HUES48 (cell line): ENCODE results near the gene AGXT.

Experiments used
- H3K27ac ChIP-seq: one replicate; pipeline ENCODE4 v1.7.0; 2013; ENCODE audit warnings: low read depth, low read length, inconsistent platforms
- H3K27me3 ChIP-seq: 2 replicates; pipeline ENCODE4 v1.6.1; 2013; ENCODE audit warnings: mild to moderate bottlenecking, low read length; ENCODE audit not compliant: control insufficient read depth, insufficient read depth
- H3K36me3 ChIP-seq: 2 replicates; pipeline ENCODE4 v1.6.1; 2013; ENCODE audit warnings: low read length; ENCODE audit not compliant: control insufficient read depth, insufficient read depth
- H3K4me1 ChIP-seq: 2 replicates; pipeline ENCODE4 v1.6.1; 2013; ENCODE audit warnings: mild to moderate bottlenecking, low read length; ENCODE audit not compliant: control insufficient read depth, insufficient read depth
- H3K4me3 ChIP-seq: 2 replicates; pipeline ENCODE4 v1.5.1; 2013; ENCODE audit warnings: mild to moderate bottlenecking, low read depth, low read length
- H3K9ac ChIP-seq: 2 replicates; pipeline ENCODE4 v1.6.1; 2013; ENCODE audit warnings: mild to moderate bottlenecking, low read depth, low read length, moderate library complexity
- H3K9me3 ChIP-seq: 2 replicates; pipeline ENCODE4 v1.6.1; 2013; ENCODE audit warnings: low read length; ENCODE audit not compliant: control insufficient read depth, insufficient read depth

The AGXT gene

DNA sequence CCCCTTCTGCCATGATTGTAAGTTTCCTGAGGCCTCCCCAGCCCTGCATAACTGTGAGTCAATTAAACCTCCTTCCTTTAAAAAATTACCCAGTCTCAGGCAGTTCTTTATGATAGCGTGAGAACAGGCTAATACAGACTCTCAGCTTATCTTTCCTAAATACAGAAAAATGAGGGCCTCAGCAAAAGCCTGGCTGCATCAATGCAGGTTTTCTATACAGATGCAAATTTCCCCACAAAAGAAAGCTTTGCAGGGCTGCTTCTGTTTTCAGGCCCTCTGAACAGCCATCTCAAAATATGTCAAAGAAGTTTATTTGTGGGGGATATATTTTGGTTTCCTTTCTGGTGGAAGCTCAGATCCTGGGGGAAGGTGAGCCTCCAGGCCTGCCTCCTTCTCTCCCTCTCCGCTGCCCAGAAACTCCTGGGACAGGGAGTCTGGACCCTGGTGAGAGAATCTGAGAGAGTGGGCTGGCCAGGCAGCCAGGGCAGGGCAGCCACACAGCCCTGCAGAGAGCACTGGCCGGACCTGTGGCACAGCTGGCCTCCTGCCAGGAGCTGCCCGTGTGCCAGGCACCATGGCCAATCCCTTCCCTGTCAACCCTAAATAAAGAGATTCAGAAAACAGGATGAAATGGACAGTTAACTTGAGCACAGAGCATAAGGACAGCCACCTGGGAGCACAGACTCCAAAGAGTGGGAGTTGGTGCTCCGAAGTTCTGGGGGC lies 21.6 kb upstream of the AGXT start:
- Histone ChIP-seq H3K27ac (no peak overlapping the region), H3K4me1 (peaks cover 8% of the 10 kb centered on the region; the same call in 1 of the 2 replicates), H3K27me3 (no peaks in the 10 kb centered on the region), H3K4me3 (no peak overlapping the region), H3K9ac (no peak overlapping the region), H3K36me3 (no peaks in the 10 kb centered on the region), H3K9me3 (peaks cover 10% of the 10 kb centered on the region; the same call in 1 of the 2 replicates)

DNA sequence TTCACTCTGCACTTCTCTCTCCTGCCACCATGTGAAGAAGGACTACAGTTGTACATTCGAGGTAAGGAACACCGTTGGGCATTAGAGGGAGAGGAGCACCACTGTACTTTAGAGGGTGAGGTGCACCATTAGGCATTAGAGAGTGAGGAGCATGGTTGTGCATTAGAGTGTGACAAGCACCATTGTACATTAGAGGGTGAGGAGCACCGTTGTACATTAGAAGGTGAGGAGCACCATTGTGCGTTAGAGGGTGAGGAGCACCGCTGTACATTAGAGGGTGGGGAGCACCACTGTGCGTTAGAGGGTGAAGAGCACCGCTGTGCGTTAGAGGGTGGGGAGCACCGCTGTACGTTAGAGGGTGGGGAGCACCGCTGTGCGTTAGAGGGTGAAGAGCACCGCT lies 20.8 kb upstream of the AGXT start:
- H3K27me3 ChIP-seq, result no peaks in the 10 kb centered on the region
- no peak overlapping the region for H3K27ac ChIP-seq
- H3K36me3 ChIP-seq, result no peaks in the 10 kb centered on the region
- peaks cover 8% of the 10 kb centered on the region; the same call in 1 of the 2 replicates for H3K4me1 ChIP-seq
- H3K4me3 ChIP-seq, result no peak overlapping the region
- H3K9me3 ChIP-seq, result peaks cover 10% of the 10 kb centered on the region; the same call in 1 of the 2 replicates
- no peak overlapping the region for H3K9ac ChIP-seq

DNA sequence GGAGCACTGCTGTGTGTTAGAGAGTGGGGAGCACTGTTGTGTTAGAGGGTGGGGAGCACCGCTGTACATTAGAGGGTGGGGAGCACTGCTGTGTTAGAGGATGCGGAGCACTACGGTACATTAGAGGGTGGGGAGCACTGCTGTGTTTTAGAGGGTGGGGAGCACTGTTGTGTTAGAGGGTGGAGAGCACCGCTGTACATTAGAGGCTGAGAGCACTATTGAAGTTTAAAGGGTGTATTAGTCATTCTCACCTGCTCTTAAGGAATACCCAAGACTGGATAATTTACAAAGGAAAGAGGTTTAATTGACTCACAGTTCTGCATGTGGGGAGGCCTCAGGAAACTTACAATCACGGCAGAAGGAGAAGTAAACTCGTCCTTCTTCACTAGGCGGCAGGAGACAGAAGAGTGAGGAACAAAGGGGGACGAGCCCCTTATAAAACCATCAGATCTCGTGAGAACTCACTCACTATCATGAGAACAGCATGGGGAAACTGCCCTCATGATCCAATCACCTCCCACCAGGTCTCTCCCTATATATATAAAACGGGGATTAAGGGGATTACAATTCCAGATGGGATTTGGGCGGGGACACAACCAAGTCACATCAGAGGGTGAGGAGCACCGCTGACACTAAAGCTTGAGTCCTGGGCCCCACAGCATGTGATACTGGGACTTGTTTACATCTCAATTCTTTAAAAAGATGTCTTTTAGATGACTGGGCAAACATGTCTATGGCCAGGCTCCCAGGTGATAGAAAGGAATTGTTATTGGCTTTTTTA lies 19.5 kb upstream of the AGXT start:
- no peaks in the 10 kb centered on the region for H3K27me3 ChIP-seq
- no peak overlapping the region for H3K27ac ChIP-seq
- peaks cover 10% of the 10 kb centered on the region; the same call in 1 of the 2 replicates for H3K9me3 ChIP-seq
- no peak overlapping the region for H3K4me3 ChIP-seq
- no peaks in the 10 kb centered on the region for H3K36me3 ChIP-seq
- 0 out of 2 replicates have a peak, but pooled peaks cover 6% of the 10 kb centered on the region for H3K4me1 ChIP-seq
- H3K9ac ChIP-seq, result no peak overlapping the region

DNA sequence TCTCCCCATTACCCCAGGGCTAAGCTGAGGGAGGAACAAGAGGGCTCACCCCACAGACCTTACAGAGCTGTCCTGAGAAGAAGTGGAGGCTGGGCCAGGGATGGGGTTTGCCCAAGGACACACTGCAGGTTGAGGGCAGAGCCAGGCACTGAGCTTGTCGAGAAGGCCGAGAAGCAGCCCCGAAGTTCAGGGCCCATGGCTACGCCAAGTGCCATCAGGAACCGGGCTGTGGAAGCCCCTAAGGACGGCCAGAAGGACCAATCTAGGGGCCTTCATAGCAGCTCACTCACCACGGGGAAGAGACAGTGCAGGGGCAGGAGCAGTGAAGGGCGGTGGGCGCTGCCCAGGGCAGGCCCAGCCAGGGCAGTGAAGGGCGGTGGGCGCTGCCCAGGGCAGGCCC lies 18.6 kb upstream of the AGXT start:
- no peak overlapping the region for H3K4me3 ChIP-seq

DNA sequence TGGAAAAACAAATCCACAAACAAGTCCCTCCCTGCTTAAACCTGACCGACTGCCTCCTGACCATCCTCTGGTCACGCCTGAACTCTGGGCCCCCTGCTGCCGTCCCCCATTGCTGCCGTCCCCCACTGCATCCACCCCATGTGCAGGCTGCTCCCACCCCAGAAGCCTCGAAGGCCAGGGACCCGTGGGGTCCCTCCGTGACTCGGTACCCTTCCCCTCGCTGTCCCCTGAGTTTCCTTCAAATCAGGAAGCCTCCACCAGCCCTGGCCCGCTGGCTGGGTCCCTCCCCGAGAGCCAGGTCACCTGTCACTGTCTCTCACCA lies 17.9 kb upstream of the AGXT start:
- Histone ChIP-seq H3K4me1 (0 out of 2 replicates have a peak, but pooled peaks cover 3% of the 10 kb centered on the region), H3K27me3 (no peaks in the 10 kb centered on the region), H3K9me3 (peaks cover 5% of the 10 kb centered on the region), H3K36me3 (no peaks in the 10 kb centered on the region), H3K4me3 (no peak overlapping the region), H3K9ac (no peak overlapping the region), H3K27ac (no peak overlapping the region)

More for the DNA sequence above, 18.6 kb upstream of the AGXT start:
- no peaks in the 10 kb centered on the region for H3K36me3 ChIP-seq
- no peak overlapping the region for H3K27ac ChIP-seq
- H3K9ac ChIP-seq, result no peak overlapping the region
- H3K9me3 ChIP-seq, result peaks cover 10% of the 10 kb centered on the region
- H3K27me3 ChIP-seq, result no peaks in the 10 kb centered on the region
- H3K4me1 ChIP-seq, result 0 out of 2 replicates have a peak, but pooled peaks cover 3% of the 10 kb centered on the region

DNA sequence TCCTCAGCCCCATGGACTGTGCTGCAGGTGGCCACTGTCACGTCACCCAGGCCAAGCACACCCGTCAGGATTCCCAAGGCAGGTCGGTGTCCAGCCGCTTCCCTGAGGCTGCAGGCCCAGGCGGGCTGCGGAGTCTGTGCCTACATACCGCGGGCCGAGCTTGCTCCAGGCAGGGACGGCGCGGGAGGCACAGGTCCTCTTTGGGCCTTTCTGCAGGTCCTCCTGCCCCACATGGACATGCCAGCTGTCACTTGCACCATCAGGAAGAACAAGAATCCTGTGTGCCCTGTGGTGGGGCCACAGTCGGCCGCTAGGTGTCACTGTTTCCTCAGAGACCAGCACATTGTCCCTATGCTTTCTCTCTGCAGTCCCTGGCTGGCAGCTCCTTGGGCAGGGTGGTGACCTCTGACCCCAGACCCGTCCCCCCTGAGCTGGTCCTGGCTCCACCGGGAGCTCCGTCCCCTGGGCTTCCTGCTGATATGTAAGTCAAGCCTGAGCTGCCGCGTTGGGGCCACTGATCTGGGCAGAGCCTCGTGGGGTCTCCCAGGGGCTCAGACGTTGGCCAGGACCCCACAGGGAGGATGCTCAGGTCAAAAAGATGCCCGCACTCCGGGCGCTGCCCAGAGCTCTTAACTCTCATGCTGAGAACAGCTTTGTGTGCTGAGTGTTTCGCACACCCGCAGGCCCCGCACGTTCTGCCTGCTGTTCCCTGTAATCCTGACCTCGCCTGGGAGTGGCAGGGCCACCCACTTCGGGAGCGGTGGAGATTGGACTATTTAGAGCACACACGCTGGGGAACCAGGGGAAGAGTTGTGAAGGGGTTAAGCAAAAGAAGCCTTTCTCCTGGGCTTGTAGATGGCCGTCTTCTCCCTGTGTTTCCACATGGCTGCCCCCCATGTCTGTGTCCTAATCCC lies 17.3 kb upstream of the AGXT start:
- no peaks in the 10 kb centered on the region for H3K27me3 ChIP-seq
- no peak overlapping the region for H3K27ac ChIP-seq
- no peaks in the 10 kb centered on the region; the same call in 1 of the 2 replicates for H3K9me3 ChIP-seq
- H3K36me3 ChIP-seq, result no peaks in the 10 kb centered on the region
- no peak overlapping the region for H3K9ac ChIP-seq
- 0 out of 2 replicates have a peak, but pooled peaks cover 3% of the 10 kb centered on the region for H3K4me1 ChIP-seq
- no peak overlapping the region for H3K4me3 ChIP-seq

DNA sequence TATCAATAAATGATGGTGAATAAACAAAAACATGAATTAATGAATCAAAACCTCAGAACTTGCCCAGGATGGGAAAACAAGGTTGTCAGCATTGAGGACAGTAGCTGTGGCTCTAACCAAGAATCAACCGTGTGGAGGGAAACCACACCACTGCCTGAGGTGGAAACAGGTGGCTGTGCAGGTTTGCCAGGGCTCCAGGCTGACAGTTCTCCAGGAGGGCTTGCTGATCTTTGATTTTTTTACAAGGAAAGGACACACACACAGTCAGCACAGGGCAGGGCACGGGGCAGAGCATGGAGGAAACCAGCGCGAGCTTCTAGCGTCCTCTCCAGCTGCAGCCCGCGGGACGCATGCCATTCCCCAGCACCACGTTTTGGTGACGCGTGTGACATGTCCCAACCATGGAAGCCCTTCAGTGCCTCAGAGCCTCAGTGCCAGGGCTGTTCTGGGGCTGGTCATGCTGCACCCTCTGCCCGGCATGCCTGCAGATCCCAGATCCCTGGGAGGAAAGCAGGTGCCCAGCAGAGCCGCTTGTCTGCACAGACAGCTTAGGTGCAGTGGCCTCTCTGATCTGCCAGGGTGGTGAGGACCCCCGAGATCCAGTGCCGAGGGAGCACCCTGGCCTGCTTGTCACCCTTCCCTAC lies 15.8 kb upstream of the AGXT start:
- no peak overlapping the region for H3K27ac ChIP-seq
- no peaks in the 10 kb centered on the region for H3K36me3 ChIP-seq
- H3K27me3 ChIP-seq, result no peaks in the 10 kb centered on the region
- no peaks in the 10 kb centered on the region; the same call in 1 of the 2 replicates for H3K9me3 ChIP-seq
- H3K9ac ChIP-seq, result no peak overlapping the region
- H3K4me1 ChIP-seq, result 0 out of 2 replicates have a peak, but pooled peaks cover 3% of the 10 kb centered on the region
- H3K4me3 ChIP-seq, result no peak overlapping the region

DNA sequence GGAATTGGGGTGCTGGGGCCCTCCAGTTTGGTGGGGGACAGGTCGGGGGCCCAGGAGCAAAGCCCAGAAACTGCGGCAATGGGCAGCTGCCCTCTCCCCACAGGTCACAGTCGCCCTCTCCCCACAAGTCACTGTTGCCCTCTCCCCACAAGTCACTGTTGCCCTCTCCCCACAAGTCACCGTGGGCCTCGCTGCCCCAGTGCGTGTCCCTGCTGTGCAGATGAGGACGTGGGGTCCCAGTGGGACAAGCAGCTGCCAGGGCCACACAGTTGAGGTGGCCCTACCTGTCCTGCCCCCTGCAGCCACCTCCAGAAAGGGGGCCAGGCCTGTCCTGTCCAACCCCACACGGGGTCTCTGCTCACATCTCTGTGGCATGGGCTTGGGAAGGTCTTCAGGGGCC lies 13.0 kb upstream of the AGXT start:
- no peak overlapping the region for H3K9ac ChIP-seq
- no peaks in the 10 kb centered on the region; the same call in 1 of the 2 replicates for H3K9me3 ChIP-seq
- 0 out of 2 replicates have a peak, but pooled peaks cover 3% of the 10 kb centered on the region for H3K4me1 ChIP-seq
- no peak overlapping the region for H3K4me3 ChIP-seq
- H3K27ac ChIP-seq, result no peak overlapping the region
- H3K27me3 ChIP-seq, result no peaks in the 10 kb centered on the region
- no peaks in the 10 kb centered on the region for H3K36me3 ChIP-seq

DNA sequence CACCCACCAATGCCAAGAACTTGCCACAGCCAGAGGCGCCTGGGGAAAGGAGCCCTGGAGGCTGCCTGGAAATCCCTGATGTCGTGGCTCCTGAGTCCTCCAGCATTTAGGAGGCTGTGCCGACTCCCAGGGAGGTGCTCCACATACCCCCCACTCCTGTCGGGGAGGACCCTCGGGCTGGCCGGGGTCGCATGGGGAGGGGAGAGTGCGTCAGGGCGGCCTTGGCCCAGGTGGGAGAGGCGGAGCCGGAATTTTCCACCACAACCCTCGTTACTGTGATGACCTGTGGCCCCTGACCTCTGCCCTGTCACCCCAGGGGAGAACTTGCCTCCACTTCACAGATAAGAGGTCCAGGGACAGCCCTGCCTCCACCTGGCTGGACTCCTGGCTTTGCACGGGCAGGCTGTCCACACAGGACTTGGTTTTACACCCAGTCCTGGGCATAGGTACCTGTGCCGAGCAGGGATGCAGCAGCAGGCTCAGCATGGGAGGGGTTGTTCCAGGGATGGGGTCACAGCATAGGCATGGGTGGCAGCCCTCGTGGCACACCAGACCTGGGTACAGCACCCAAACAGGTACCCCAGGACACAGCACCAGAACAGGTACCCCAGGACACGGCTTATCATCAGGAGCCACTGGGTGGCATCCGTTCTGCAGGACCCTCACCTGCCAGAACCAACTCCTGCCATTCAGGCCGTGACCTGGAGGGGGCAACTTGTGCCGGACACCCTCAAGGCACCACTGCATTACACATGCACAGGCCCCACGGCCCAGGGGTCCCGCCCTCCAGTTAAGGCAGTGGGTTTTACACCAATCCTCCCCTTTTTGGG lies 12.3 kb upstream of the AGXT start:
- Histone ChIP-seq H3K27ac (no peak overlapping the region), H3K9me3 (no peaks in the 10 kb centered on the region; the same call in 1 of the 2 replicates), H3K9ac (no peak overlapping the region), H3K36me3 (no peaks in the 10 kb centered on the region), H3K4me3 (no peak overlapping the region), H3K27me3 (no peaks in the 10 kb centered on the region), H3K4me1 (0 out of 2 replicates have a peak, but pooled peaks cover 3% of the 10 kb centered on the region)
